GM12878 (cell line): ENCODE measurements around the gene CLTCL1. TPM values are rescaled to one million over a fixed set of nuclear protein-coding genes. Genes with fewer than 3 reads are reported as not detected.

Experiments used
- CEBPZ ChIP-seq: fragments of 150-350 bp; IDR thresholded peaks from 2 replicates; pipeline ENCODE4 v1.6.1; 2016; ENCODE audit warnings: low read depth, low read length
- CTCF ChIP-seq, 3 experiments: IDR thresholded peaks in 2 of 3; conservative IDR thresholded peaks in 1 of 3; 2 replicates each; pipeline ENCODE4 v1.5.1; 2011; ENCODE audit warnings: low read depth in 3 of 3, low read length in 3 of 3, mild to moderate bottlenecking in 3 of 3, control low read depth in 2 of 3, moderate library complexity in 2 of 3, inconsistent platforms in 1 of 3, mixed read lengths in 1 of 3; ENCODE audit not compliant: control insufficient read depth in 2 of 3, insufficient read depth in 1 of 3; ENCODE audit errors: extremely low read depth in 1 of 3
- MYB ChIP-seq: fragments of 150-350 bp; IDR thresholded peaks from 2 replicates; pipeline ENCODE4 v1.6.1; 2014; ENCODE audit warnings: mild to moderate bottlenecking, low read depth, low read length, borderline replicate concordance
- polyA plus RNA-seq, 11 experiments: library from polyadenylated mRNA; depleted of rRNA in 4 of 11; unstranded in 6 of 11; stranded (reverse) in 5 of 11; fragments of >200 nt; fragmentation: Nextera tagmentation in 4 of 11; fragmentation: Illumina TruSeq in 1 of 11; extraction: Ambion mirVana in 4 of 11; extraction: Trizol in 1 of 11; gene quantifications; 1 replicate in 1 of 11; 2 replicates in 10 of 11; pipeline versions ENCODE4 v1.2.1 to v1.2.3, GENCODE V29; 2011 to 2016; ENCODE audit warnings: inconsistent platforms in 2 of 11, missing spikeins in 2 of 11, low read depth in 1 of 11
- small RNA-seq: library from RNA; depleted of rRNA; stranded (forward); fragments of <200 nt; gene quantifications from one replicate; pipeline ENCODE3, GENCODE V24; 2014
- total RNA-seq, 4 experiments: library from RNA; depleted of rRNA in 3 of 4; stranded (reverse); fragments of >200 nt in 3 of 4; fragmentation: Illumina TruSeq in 1 of 4; extraction: Trizol in 1 of 4; gene quantifications; 2 replicates each; pipeline versions ENCODE4 v1.2.1 to v1.2.3, GENCODE V29; 2013 to 2021

Gene CLTCL1
- total and polyA plus RNA-seq, 10 of the 15 experiments (the other 5 are each of a cell fraction or from before 2014, with no cell fraction given) = under 0.01 to 0.35 (median 0.12) TPM; not detected in 2

GRCh38 chr22:19129871-19130270, 161.6 kb downstream of the CLTCL1 start (continued):
- TF ChIP-seq CTCF (IDR thresholded peaks at IDR 0.05 in 2 of 3, conservative IDR thresholded peaks at IDR 0.05 in 1 of 3; ENCODE audit: control insufficient read depth in 2 of 3, extremely low read depth in 1 of 3, insufficient read depth in 1 of 3, low read depth in 3 of 3, low read length in 3 of 3) (no peak), CEBPZ (no peak), MYB (no peak)

Small RNA genes within 50 kb of the gene (small RNA-seq; reads per million reads assigned to genes)
- gene AC000081.1 = not detected
- gene RF00398 = not detected

Other genes starting within 250 kb of the CLTCL1 start
Only the 7 nearest of the 11 such genes appear.
- 0.17 TPM in 1 of 2 replicates, not detected in the other for gene TSSK2, start 160.4 kb downstream of the CLTCL1 start, total RNA-seq (2014; rRNA removed)
- gene TSSK2, start 160.4 kb downstream of the CLTCL1 start, total RNA-seq (2014; rRNA removed; fragmentation: Illumina TruSeq; extraction: Trizol) = not detected in 2 replicates
- not detected in 2 replicates for gene TSSK2, start 160.4 kb downstream of the CLTCL1 start, total RNA-seq (2021)
- gene TSSK2, start 160.4 kb downstream of the CLTCL1 start, polyA plus RNA-seq (2011; rRNA removed) = not detected in 2 replicates
- gene TSSK2, start 160.4 kb downstream of the CLTCL1 start, polyA plus RNA-seq (2014; fragmentation: Illumina TruSeq; extraction: Trizol) = 0.03 TPM in 1 of 2 replicates, not detected in the other
- not detected for gene TSSK2, start 160.4 kb downstream of the CLTCL1 start, polyA plus RNA-seq (2014; fragmentation: Nextera tagmentation; extraction: Ambion mirVana)
- not detected in 2 replicates for gene TSSK2, start 160.4 kb downstream of the CLTCL1 start, polyA plus RNA-seq (2014; rRNA removed)
- not detected for gene TSSK2, start 160.4 kb downstream of the CLTCL1 start, polyA plus RNA-seq (2016; fragmentation: Nextera tagmentation; extraction: Ambion mirVana)
- 12.5 and 13.5 TPM in 2 replicates for gene ESS2, start 147.1 kb downstream of the CLTCL1 start, total RNA-seq (2014; rRNA removed)
- gene ESS2, start 147.1 kb downstream of the CLTCL1 start, total RNA-seq (2014; rRNA removed; fragmentation: Illumina TruSeq; extraction: Trizol) = 6.0 and 6.4 TPM in 2 replicates
- 17.9 and 18.3 TPM in 2 replicates for gene ESS2, start 147.1 kb downstream of the CLTCL1 start, total RNA-seq (2021)
- 5.7 and 10.2 TPM in 2 replicates for gene ESS2, start 147.1 kb downstream of the CLTCL1 start, polyA plus RNA-seq (2011; rRNA removed)
- 0.89 and 6.3 TPM in 2 replicates for gene ESS2, start 147.1 kb downstream of the CLTCL1 start, polyA plus RNA-seq (2014; fragmentation: Illumina TruSeq; extraction: Trizol)
- 1 to 10 TPM in 1 of 2 experiments, under 1 TPM in 1; 0.14 to 1.0 TPM for gene ESS2, start 147.1 kb downstream of the CLTCL1 start, polyA plus RNA-seq (2014; fragmentation: Nextera tagmentation; extraction: Ambion mirVana)
- gene ESS2, start 147.1 kb downstream of the CLTCL1 start, polyA plus RNA-seq (2014; rRNA removed) = 16.2 and 16.9 TPM in 2 replicates
- gene ESS2, start 147.1 kb downstream of the CLTCL1 start, polyA plus RNA-seq (2016; fragmentation: Nextera tagmentation; extraction: Ambion mirVana) = 10 to 100 TPM; 14.2 to 15.0 TPM
- gene GSC2, start 141.4 kb downstream of the CLTCL1 start, total RNA-seq (2014; rRNA removed) = not detected in 2 replicates
- gene GSC2, start 141.4 kb downstream of the CLTCL1 start, total RNA-seq (2014; rRNA removed; fragmentation: Illumina TruSeq; extraction: Trizol) = not detected in 2 replicates
- not detected in 2 replicates for gene GSC2, start 141.4 kb downstream of the CLTCL1 start, total RNA-seq (2021)
- gene GSC2, start 141.4 kb downstream of the CLTCL1 start, polyA plus RNA-seq (2011; rRNA removed) = not detected in 2 replicates
- not detected in 2 replicates for gene GSC2, start 141.4 kb downstream of the CLTCL1 start, polyA plus RNA-seq (2014; fragmentation: Illumina TruSeq; extraction: Trizol)
- gene GSC2, start 141.4 kb downstream of the CLTCL1 start, polyA plus RNA-seq (2014; fragmentation: Nextera tagmentation; extraction: Ambion mirVana) = not detected
- not detected in 2 replicates for gene GSC2, start 141.4 kb downstream of the CLTCL1 start, polyA plus RNA-seq (2014; rRNA removed)
- not detected for gene GSC2, start 141.4 kb downstream of the CLTCL1 start, polyA plus RNA-seq (2016; fragmentation: Nextera tagmentation; extraction: Ambion mirVana)
- 64.5 and 75.9 TPM in 2 replicates for gene SLC25A1, start 113.0 kb downstream of the CLTCL1 start, total RNA-seq (2014; rRNA removed)
- gene SLC25A1, start 113.0 kb downstream of the CLTCL1 start, total RNA-seq (2014; rRNA removed; fragmentation: Illumina TruSeq; extraction: Trizol) = 18.9 and 20.2 TPM in 2 replicates
- 79.0 and 90.6 TPM in 2 replicates for gene SLC25A1, start 113.0 kb downstream of the CLTCL1 start, total RNA-seq (2021)
- 9.9 and 21.2 TPM in 2 replicates for gene SLC25A1, start 113.0 kb downstream of the CLTCL1 start, polyA plus RNA-seq (2011; rRNA removed)
- 10.8 and 27.5 TPM in 2 replicates for gene SLC25A1, start 113.0 kb downstream of the CLTCL1 start, polyA plus RNA-seq (2014; fragmentation: Illumina TruSeq; extraction: Trizol)
- 1 to 10 TPM; 2.3 to 7.8 TPM for gene SLC25A1, start 113.0 kb downstream of the CLTCL1 start, polyA plus RNA-seq (2014; fragmentation: Nextera tagmentation; extraction: Ambion mirVana)
- gene SLC25A1, start 113.0 kb downstream of the CLTCL1 start, polyA plus RNA-seq (2014; rRNA removed) = 59.8 and 67.2 TPM in 2 replicates
- gene SLC25A1, start 113.0 kb downstream of the CLTCL1 start, polyA plus RNA-seq (2016; fragmentation: Nextera tagmentation; extraction: Ambion mirVana) = 10 to 100 TPM; 33.2 to 75.3 TPM
- gene HIRA, start 140.0 kb upstream of the CLTCL1 start, total RNA-seq (2014; rRNA removed) = 14.7 and 15.6 TPM in 2 replicates
- 12.6 and 13.5 TPM in 2 replicates for gene HIRA, start 140.0 kb upstream of the CLTCL1 start, total RNA-seq (2014; rRNA removed; fragmentation: Illumina TruSeq; extraction: Trizol)
- 32.2 and 32.7 TPM in 2 replicates for gene HIRA, start 140.0 kb upstream of the CLTCL1 start, total RNA-seq (2021)
- gene HIRA, start 140.0 kb upstream of the CLTCL1 start, polyA plus RNA-seq (2011; rRNA removed) = 10.8 and 19.9 TPM in 2 replicates
- 11.5 and 20.2 TPM in 2 replicates for gene HIRA, start 140.0 kb upstream of the CLTCL1 start, polyA plus RNA-seq (2014; fragmentation: Illumina TruSeq; extraction: Trizol)
- under 1 TPM; 0.34 to 0.60 TPM for gene HIRA, start 140.0 kb upstream of the CLTCL1 start, polyA plus RNA-seq (2014; fragmentation: Nextera tagmentation; extraction: Ambion mirVana)
- gene HIRA, start 140.0 kb upstream of the CLTCL1 start, polyA plus RNA-seq (2014; rRNA removed) = 23.5 and 26.6 TPM in 2 replicates
- 1 to 10 TPM; 2.1 to 2.8 TPM for gene HIRA, start 140.0 kb upstream of the CLTCL1 start, polyA plus RNA-seq (2016; fragmentation: Nextera tagmentation; extraction: Ambion mirVana)
- 48.0 and 51.9 TPM in 2 replicates for gene MRPL40, start 140.8 kb upstream of the CLTCL1 start, total RNA-seq (2014; rRNA removed)
- 55.9 and 58.1 TPM in 2 replicates for gene MRPL40, start 140.8 kb upstream of the CLTCL1 start, total RNA-seq (2014; rRNA removed; fragmentation: Illumina TruSeq; extraction: Trizol)
- 41.2 and 42.4 TPM in 2 replicates for gene MRPL40, start 140.8 kb upstream of the CLTCL1 start, total RNA-seq (2021)
- 62.3 and 72.3 TPM in 2 replicates for gene MRPL40, start 140.8 kb upstream of the CLTCL1 start, polyA plus RNA-seq (2011; rRNA removed)
- gene MRPL40, start 140.8 kb upstream of the CLTCL1 start, polyA plus RNA-seq (2014; fragmentation: Illumina TruSeq; extraction: Trizol) = 66.0 and 78.0 TPM in 2 replicates
- gene MRPL40, start 140.8 kb upstream of the CLTCL1 start, polyA plus RNA-seq (2014; fragmentation: Nextera tagmentation; extraction: Ambion mirVana) = 100 to 1,000 TPM; 180 to 207 TPM
- 53.8 and 64.4 TPM in 2 replicates for gene MRPL40, start 140.8 kb upstream of the CLTCL1 start, polyA plus RNA-seq (2014; rRNA removed)
- 100 to 1,000 TPM; 124 to 131 TPM for gene MRPL40, start 140.8 kb upstream of the CLTCL1 start, polyA plus RNA-seq (2016; fragmentation: Nextera tagmentation; extraction: Ambion mirVana)
- gene C22orf39, start 156.0 kb upstream of the CLTCL1 start, total RNA-seq (2014; rRNA removed) = 30.1 and 31.6 TPM in 2 replicates
- 17.3 TPM in 2 replicates for gene C22orf39, start 156.0 kb upstream of the CLTCL1 start, total RNA-seq (2014; rRNA removed; fragmentation: Illumina TruSeq; extraction: Trizol)
- 21.4 and 21.6 TPM in 2 replicates for gene C22orf39, start 156.0 kb upstream of the CLTCL1 start, total RNA-seq (2021)
- 39.9 and 40.8 TPM in 2 replicates for gene C22orf39, start 156.0 kb upstream of the CLTCL1 start, polyA plus RNA-seq (2011; rRNA removed)
- gene C22orf39, start 156.0 kb upstream of the CLTCL1 start, polyA plus RNA-seq (2014; fragmentation: Illumina TruSeq; extraction: Trizol) = 20.8 and 21.0 TPM in 2 replicates
- 10 to 100 TPM in 1 of 2 experiments, 1 to 10 TPM in 1; 6.7 to 10.9 TPM for gene C22orf39, start 156.0 kb upstream of the CLTCL1 start, polyA plus RNA-seq (2014; fragmentation: Nextera tagmentation; extraction: Ambion mirVana)
- 38.8 and 39.9 TPM in 2 replicates for gene C22orf39, start 156.0 kb upstream of the CLTCL1 start, polyA plus RNA-seq (2014; rRNA removed)
- 10 to 100 TPM; 38.2 to 47.0 TPM for gene C22orf39, start 156.0 kb upstream of the CLTCL1 start, polyA plus RNA-seq (2016; fragmentation: Nextera tagmentation; extraction: Ambion mirVana)